NCI-H774 (cell line): ENCODE measurements around the gene ASTN2.
"Not testable (repeated sequence)": the region's sequence is repeated elsewhere in the genome, so short reads cannot be mapped to it uniquely, and the experiment has no call there.

ENCODE experiments used
- DNase-seq: peaks from one replicate; lab custom pipeline; 2025; lab: John Stamatoyannopoulos, UW

Gene ASTN2

DNA sequence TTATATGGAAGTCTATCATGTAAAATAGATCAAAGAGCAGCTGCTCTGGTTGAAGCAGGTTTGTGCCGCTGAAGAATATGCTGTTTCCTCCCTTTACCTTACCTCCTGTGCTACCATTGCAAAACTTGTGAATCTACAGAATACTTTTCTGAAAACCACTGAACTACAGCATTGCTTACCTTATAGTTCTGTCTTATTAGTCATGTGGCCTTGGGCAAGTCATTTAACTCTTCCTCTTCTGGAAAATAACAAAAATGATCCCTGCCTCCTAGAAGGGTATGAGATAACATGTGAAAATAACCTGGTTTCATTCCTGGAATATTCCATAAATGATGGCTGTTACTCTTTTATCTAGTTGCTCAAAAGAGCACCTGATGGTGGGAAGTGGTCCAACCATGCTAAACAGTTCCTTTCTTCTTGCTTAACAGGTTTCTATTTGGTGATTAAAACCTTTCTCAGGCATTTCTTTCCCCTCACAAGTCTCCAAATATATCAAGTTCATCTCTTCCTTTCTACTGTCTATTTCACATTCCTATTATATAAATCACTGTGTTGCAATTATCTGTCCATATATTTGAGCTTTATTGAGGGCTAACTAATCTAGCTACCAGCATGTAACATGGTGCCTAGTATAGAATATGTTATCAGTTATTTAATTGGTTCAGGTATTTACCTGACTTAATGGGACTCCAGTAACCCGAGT lies 712.8 kb downstream of the ASTN2 start:
- no peak for DNase-seq

DNA sequence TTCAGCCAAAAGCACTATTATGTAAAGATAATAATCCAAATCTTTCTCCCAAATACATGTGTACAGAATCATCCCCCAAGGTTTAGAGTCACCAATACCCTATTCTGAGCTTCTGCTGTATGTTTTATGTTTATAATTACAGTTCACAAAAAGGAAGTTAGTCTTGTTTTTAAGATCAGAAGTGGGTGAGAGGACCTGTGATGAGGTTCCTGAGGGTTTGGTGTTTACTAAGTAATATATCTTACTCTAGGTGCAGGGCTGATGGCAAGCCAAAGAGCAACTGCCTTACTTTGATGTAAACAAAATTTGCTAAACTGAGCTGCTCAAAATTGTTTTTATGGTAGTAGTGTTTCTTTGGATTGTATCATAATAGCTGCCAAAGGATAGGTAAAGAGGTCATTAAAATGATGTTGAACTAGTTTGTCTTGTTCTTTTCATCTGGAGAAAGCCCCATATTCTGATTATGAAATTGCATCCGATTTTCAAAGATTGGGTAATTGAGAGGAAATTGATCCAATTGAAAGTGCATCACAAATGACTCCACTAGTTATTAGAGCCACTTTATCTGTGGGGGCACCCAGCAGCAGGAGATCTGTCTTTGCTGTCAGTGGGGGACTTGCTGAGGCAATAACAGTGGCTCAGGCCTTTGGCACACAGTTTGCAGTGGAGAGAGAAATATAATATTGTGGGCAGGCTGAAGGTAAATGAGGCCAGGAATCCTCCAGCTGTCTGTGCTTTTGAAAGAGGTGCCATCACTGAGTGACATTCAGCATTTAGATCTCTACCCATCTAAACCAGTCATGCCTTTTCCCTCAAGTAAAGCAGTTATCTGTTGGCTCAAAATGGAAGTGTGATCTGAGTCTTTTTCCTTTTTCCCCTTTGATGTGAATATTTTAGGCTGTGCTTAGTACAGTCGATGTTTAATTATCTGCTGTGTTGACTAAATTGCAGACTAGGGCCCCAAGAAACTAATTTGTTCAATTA lies 713.7 kb downstream of the ASTN2 start:
- DNase-seq = no peak

DNA sequence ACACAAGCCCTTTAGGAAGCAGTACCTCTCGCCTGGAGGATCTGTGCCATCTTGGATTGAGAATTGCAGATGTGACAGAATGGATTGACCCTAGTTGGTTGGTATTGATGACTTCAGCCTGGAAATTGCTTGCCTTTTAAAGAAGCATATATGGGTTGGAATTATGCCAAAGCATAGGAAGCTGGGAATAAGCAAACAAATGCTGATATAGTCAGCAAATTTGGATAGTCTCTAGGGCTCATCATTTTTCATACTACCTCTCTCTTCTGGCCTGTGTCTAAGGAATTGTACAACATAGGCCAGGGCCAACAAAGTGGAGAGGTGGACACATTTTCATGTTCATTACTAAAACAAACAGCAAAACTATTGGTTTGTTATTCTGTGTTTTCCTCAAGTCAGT lies 714.6 kb downstream of the ASTN2 start:
- DNase-seq = no peak

DNA sequence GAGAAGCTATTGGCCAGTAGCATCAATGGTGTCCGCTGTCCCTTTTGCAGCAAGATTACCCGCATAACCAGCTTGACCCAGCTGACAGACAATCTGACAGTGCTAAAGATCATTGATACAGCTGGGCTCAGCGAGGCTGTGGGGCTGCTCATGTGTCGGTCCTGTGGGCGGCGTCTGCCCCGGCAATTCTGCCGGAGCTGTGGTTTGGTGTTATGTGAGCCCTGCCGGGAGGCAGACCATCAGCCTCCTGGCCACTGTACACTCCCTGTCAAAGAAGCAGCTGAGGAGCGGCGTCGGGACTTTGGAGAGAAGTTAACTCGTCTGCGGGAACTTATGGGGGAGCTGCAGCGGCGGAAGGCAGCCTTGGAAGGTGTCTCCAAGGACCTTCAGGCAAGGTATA lies 717.0 kb downstream of the ASTN2 start:
- DNase-seq = no peak

DNA sequence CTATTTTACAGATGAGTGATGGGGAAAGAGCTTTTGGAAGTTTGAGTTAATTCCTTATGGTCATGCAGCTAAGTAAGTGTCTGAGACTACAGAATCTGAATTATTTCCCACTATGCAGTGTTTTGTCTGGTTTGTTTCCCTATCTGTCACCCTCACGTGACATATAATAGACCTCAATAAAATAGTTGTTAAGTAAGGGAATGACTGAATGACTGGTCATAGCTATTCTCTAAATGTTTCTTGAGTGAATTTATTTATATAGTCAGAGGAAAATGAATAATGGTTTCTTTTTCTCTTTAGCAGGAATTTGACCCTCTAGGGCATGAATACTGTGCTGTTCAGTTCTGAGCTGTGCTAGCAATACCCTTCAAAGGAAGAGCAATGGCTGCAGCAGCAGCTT lies 717.5 kb downstream of the ASTN2 start:
- no peak for DNase-seq

DNA sequence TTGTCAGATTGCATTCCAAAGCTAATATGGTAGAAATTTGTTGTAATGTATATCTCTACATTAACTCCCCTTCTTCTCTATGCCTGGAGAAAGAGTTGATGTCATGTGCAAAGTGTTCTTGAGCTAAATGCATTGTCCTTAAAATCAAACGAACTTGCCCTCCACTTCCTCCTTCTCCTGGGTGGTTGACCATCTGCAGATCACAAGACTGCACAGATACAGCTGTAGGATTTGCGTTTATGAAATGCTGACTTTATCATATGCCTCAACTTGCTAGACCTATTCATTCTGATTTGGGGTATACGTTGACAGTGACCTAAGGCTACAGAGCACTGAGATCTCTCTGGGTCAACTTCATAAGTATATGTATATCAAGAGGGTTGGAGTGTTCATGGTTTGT lies 719.4 kb downstream of the ASTN2 start:
- no peak for DNase-seq

DNA sequence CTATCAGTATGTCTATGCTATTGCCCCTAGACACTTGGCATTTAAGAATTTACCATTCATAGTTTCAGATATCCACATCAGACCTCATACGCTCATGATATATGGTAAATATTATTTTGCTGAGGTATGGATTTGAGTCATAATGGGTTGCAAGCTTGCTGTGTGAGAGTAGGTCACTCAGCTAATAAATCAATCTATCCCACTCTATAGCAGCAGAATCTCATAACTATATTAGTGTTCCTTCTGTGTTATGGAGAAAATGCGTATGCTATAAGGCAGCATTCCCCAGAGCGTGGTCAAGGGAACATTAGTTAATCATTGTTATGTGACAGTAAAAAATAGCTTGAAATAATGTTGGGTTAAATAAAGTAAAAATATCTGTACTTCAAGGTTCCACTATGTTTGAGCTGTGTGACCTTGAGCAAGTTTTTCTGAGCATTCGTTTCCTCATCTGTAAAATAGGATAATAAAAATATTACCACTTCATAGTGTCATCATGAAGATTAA lies 720.0 kb downstream of the ASTN2 start:
- DNase-seq = no peak

DNA sequence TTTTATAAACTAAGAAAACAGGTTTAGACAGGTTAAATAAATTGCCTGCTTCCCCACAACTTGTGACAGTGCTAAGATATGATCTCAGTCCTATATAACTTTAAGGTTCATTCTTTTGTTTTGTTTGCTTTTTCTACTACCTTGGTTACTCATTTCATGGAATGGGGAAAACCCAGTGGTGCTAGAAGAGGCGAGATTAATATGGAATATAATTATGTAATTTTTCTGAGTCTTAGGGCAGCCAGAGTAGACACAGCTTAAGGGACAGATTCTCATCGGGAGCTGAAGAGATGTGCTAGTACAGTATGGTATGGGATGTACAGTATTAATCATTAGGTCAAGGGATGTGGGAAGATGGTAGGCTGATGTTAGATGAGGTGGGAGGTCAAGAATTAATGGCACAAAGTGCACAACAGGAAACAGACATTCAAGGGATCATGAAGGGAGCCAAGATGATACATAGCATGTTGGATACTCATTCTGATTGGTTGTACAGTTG lies 721.6 kb downstream of the ASTN2 start:
- DNase-seq = no peak

DNA sequence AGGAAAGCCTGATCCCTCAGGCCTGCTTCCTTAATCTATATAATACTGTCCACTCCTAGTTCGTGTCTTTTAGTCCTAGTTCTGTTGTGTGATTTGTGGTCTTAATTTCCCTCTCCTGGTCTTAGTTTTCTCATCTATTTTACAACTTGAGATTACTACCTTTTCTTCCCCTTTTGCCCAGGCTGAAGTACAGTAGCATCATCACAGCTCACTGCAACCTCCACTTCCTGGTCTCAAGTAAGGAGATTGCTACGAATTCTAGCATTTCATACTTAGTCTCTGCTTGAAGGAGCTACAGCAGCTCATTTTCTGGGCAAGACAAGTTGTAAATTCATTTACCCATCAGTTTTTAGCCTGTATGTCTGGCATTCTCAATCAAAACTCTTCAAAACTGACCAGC lies 722.2 kb downstream of the ASTN2 start:
- no peak for DNase-seq

DNA sequence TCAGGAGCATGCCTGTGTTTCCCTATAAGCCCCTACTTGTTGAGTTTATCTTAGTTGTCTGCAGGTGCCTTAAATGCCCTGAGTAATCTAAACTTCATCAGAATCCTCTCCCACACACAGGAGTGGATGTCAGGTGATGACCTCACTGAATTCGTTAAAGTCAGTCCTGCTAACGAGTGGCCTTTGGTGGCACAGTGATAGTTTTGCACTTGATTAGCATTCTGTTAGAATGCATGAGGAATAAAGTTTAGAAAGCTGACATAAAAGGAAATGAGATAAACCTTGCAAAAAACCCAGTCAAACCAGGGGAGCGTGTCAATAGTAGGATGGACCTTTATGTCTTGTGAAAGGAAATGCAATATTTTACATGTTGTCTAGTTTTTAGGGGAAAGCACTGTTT lies 723.2 kb downstream of the ASTN2 start:
- DNase-seq = no peak

DNA sequence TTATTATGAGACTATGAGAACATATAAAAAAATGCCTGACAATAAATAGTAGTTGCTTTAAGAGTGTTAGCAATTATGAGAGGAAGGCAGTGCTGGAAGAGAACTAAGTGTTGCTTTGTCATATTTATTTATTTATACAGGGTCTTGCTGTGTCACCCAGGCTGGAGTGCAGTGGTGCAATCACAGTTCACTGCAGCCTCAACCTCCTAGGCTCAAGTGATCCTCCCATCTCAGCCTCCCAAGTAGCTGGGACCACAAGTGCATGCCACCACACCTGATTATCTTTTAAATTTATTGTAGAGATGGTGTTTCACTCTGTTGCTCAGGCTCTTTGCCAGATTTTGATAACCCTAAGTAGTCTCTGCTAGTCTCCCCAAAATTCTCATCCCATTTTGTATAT lies 724.1 kb downstream of the ASTN2 start:
- DNase-seq = not testable (repeated sequence)

DNA sequence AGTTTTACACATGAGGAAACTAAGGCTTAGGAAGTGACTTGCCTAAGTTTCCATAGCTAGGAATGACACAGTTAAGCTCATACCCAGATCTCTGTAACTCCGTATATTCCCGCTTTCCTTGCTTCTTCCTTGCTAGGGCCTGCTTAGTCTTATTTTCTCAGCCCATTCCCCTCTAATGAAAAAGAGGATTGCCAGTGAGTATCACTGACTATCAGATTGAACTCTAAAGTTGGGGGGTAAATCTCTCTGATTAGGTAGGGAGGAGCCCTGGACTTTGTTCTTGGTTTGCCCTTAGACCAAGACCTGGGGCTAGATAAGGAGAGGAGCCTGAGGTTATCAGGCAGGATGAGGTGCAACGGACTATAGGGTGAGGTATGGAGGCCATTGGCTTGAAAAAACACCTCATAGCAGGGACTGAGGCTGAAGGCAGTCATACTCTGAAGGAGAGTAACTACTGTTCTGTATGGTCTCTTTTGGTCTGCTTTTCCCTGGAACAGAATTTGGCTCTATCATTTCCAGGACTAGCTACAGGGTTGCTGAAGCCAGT lies 725.3 kb downstream of the ASTN2 start:
- no peak for DNase-seq

DNA sequence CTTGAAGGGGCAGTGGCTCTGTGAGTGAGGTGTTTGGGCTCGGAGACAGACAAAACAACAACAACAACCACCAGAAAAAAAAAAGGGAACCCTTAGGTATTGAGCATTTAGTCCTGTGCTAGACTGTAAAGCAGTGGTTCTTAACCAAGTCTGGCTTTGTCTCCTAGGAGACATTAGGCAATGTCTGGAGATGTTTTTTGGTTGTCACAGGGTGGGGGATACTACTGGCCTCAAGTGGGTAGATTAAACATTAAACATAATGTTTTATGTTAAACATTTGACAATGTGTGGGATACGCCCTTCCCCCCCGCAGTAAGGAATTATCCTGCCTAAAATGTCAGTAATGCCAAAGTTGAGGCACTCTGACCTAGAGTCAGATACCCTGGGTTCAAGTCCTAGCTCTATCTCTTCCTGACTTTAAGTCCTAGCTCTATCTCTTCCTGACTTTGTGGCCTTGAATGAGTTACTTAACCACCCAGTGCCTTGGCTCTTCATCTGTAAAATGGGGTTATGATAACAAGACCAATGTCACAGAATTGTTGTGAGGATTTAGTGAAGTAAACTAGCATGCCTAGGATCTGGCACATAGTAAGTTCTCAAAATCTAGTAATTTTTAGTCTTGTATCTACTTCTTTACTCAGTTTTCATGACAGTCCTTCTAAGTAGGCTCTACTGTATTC lies 725.9 kb downstream of the ASTN2 start:
- no peak for DNase-seq

DNA sequence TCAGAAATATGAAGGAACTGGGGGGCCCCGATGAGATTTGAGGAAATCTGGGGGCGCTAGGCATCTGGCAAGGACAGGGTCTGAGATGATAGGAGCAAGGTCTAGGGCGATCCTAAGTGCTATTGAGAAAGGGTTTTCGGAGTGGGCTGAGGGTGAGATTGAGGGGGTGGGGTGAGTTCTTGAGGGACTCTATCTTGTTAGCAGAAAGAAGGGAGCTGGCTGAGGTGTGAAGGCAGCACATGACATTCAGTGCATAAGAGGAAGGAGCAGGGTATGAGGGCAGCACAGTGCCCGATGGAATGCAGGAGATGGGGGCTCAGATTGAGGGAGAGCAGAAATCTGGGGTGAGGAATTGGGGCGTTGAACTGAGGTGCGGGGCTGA lies 727.1 kb downstream of the ASTN2 start:
- no peak for DNase-seq

DNA sequence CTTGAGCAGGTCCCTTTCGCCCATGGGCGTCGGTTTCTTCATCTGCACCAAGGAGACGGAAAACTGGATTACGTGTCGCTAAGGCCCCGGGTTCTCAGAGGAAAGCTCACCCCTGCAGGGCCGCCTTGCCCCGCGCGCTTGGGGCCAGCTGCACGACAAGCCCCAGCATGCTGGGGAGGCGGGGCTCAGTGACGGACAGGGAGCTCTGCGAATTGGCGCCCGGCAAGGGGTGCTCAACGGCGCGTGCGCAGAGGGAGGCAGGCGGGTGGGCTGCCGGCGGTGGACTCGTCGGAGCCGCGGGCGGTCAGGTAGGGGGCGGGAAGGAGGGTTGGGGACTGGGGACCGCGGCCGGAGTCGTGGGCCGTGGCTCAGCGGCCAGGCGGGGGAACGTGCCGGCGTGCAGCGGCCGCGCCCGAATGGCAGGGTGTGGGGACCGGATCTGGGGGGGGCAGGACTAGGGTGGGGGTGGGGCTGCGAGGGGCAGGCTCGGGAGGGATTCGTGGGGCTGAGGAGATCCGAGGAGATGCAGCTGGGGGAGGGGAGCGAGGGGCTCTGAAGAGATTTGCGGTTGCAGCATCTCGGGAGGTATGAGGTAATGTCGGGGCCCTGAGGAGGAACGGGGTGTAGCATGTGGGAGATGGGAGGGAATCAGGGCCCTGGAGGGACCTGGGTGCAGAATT lies 727.6 kb downstream of the ASTN2 start, which contains the start of gene TRIM32:
Gene TRIM32 (plus strand): TSS at position 232 of the 680 bp plus-strand sequence. CDS start 10,438 bp downstream, outside the sequence.
- DNase-seq = peak; percentile 85

DNA sequence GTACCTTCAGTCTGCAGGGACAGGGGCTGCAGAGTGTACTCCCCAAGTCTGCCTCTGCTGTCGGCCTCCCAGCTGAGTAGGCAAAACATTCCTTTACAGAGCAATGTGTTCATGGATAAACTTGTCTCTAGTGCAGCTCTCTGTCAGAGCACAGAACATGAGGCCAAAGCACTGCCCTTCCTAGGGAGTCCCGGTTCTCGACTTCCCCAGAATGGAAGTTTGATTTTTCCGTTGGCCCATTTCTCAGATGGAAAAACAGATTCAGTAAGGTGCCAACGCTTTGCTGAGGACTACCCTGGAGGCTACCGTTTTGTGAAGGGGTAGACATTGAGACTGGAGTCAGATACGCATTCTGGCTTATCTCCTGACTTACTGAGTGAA lies 728.2 kb downstream of the ASTN2 start:
- no peak for DNase-seq

DNA sequence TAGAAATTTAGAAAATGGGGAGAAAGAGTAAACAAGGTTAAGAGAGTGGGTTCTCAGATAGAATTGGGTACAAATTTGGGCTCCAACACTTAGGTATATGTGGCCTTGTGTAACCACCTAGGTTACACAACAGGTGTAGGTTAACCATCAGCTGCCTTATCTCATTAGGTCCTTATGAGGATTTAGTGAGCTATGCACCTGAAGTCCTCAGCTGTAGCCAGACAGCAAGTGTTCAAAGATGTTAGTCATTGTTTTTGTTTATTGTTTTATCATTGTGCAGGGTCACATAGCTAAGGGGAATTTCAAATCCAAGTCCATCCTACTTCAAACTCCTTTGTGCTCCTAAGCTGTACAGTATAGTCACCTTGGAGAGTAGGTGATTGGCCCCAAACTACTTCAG lies 728.7 kb downstream of the ASTN2 start:
- no peak for DNase-seq

DNA sequence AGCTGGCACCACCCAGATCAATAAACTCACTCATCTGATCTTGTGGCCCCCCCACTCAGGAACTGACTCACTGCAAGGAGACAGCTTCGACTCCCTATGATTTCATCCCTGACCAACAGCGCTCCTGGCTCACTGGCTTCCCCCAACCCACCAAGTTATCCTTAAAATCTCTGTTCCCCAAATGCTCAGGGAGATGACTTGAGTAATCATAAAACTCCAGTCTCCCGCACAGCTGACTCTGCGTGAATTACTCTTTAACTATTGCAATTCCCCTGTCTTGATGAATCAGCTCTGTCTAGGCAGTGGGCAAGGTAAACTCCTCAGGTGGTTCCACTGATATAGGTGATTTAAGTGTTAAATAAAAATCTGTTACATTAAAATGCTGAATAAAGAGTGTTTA lies 729.7 kb downstream of the ASTN2 start:
- no peak for DNase-seq

DNA sequence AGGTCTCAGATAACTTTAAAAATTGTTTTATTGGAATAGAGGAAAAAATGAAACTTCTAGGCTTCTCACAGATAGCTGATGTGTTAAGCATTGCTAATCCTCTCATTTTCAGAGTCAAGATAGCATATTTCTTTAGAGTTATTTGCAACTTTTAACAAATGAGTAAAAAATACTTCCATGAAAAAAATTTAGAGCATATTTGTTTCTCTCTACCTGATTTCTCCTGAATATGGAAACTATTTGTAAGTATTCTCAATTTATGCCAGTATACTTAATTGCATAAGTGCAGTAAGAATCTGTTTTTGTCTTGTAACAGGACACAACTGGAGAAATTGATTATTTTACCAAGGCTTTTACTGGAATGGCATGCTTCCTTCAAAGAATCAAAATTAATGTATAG lies 731.3 kb downstream of the ASTN2 start:
- DNase-seq = no peak

DNA sequence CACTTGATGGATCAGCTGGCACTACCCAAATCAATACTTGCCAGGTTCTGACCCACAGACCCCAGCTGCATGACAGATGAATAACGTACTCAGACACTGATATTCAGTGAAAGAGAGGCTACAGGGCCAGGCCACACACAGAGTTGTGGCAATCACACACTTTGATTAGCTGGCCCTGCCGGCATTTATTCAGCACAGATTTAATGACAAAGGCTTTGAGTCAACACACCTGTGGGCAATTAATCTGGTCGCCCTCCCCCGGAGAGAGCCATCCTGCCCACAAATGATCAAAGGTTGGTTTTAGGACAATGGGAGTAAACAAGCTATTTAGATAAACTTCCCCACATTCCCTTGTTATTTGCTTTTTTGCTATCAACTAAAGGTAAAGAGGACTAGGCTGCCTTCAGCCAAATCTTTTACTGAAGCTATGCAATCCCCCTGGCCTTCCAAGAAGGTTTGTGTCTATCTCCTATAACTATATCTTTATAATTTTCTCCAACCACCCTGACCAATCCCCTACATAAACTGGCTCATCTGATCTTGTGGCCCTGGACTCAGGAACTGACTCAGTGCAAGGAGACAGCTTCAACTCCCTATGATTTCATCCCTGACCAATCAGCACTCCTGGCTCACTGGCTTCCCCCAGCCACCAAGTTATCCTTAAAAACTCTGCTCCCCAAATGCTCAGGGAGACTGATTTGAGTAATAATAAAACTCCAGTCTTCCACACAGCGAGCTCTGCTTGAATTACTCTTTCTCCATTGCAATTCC lies 740.5 kb downstream of the ASTN2 start:
- DNase-seq = no peak

DNA sequence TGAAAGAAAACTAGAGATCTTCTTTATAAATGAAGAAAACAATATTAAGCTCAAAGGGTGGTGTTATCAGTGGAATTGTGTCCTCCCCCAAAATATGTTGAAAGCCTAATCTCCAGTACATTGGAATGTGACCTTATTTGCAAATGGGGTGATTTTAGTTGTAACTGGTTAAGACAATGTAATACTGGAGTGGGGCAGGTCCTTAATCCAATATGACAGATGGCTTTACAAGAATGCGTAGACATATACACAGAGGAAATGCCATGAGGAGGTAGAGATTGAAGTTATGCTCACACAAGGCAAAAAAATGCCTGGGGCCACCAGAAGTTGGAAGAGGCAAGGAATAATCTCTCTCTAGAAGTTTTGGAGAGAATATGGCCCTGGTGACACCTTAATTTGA lies 741.5 kb downstream of the ASTN2 start:
- no peak for DNase-seq
